OCI-LY3 (cell line): ENCODE data around the gene PLA2G6.

Experiments
- H2AFZ ChIP-seq: fragments of 200-600, 300-600 bp; shearing (Covaris generic); 2 replicates; pipeline ENCODE4 v1.6.0; 2014; ENCODE audit warnings: antibody characterized with exemption, low read depth, low read length
- H3K27ac ChIP-seq: fragments of 200-600, 300-600 bp; sonication (generic); 2 replicates; pipeline ENCODE4 v1.5.1; 2014; ENCODE audit warnings: mild to moderate bottlenecking, low read length, moderate library complexity, mixed read lengths
- H3K27me3 ChIP-seq: fragments of 200-600, 300-600 bp; sonication (generic); 2 replicates; pipeline ENCODE4 v1.6.1; 2014; ENCODE audit warnings: low read depth, low read length, mixed read lengths
- H3K36me3 ChIP-seq: fragments of 200-600, 300-600 bp; sonication (generic); replicated peaks from 2 replicates; pipeline ENCODE3; 2014; ENCODE audit warnings: low read depth, low read length, mixed read lengths
- H3K4me1 ChIP-seq: fragments of 300-600, 200-600 bp; sonication (generic); 2 replicates; pipeline ENCODE4 v1.6.1; 2014; ENCODE audit warnings: low read length, mixed read lengths
- H3K4me2 ChIP-seq: fragments of 200-600, 300-600 bp; sonication (generic); 2 replicates; pipeline ENCODE4 v1.6.1; 2014; ENCODE audit warnings: low read length, mixed read lengths
- H3K4me3 ChIP-seq: fragments of 300-600, 200-600 bp; sonication (generic); 2 replicates; pipeline ENCODE4 v1.5.1; 2014; ENCODE audit warnings: antibody characterized with exemption, mild to moderate bottlenecking, low read length, moderate library complexity
- H3K79me2 ChIP-seq: fragments of 300-600, 200-600 bp; shearing (Covaris generic); 2 replicates; pipeline ENCODE4 v1.6.1; 2014; ENCODE audit warnings: mild to moderate bottlenecking, low read length, mixed read lengths
- H3K9ac ChIP-seq: fragments of 300-600, 200-600 bp; shearing (Covaris generic); 2 replicates; pipeline ENCODE4 v1.6.0; 2014; ENCODE audit warnings: mild to moderate bottlenecking, low read length, moderate library complexity
- H3K9me3 ChIP-seq: fragments of 200-600, 300-600 bp; shearing (Covaris generic); 2 replicates; pipeline ENCODE4 v1.6.1; 2014; ENCODE audit warnings: low read length, mixed read lengths; ENCODE audit not compliant: insufficient read depth
- H4K20me1 ChIP-seq: fragments of 200-600, 300-600 bp; sonication (generic); 2 replicates; pipeline ENCODE4 v1.6.1; 2016; ENCODE audit warnings: low read length, mixed read lengths; ENCODE audit not compliant: insufficient read depth
- EZH2phosphoT487 ChIP-seq: fragments of 200-600 bp; shearing (Covaris generic); IDR thresholded peaks from 2 replicates; pipeline ENCODE4 v1.6.1; 2018; ENCODE audit warnings: antibody characterized with exemption, mixed run types, low read depth
- TF ChIP-seq, protein P1 (sequence below): fragments of 200-600, 300-600 bp; sonication (generic); IDR thresholded peaks from 2 replicates; pipeline ENCODE4 v1.5.1; 2014; ENCODE audit warnings: antibody characterized with exemption, low read length, low read depth

The PLA2G6 gene

DNA sequence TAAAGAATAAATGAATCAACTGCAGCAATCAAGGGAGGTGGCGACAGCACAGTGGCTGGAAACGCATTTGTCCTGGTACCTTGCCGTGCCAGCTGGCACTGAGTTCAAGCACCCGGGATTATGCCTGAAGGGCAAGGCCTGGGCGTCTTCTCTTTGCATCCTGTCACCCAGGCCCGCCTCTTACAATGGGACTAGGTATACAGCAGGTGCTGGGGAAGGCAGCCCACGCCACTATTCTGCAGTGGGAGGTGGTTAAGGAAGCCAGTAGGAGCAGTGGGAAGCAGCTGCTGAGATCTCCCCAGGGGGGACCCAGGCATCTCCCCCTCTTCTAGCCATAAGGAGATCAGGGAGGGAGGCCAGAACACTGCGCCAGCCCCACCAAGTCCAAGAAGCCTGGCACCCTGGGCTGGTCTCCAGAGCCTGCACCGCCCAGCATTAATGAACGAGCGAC, 55.9 kb downstream of the PLA2G6 start:
- Histone ChIP-seq H3K27me3 (no peaks in the 10 kb centered on the region), H3K4me3 (no peak overlapping the region), H3K4me1 (no peaks in the 10 kb centered on the region), H3K9me3 (no peaks in the 10 kb centered on the region), H4K20me1 (no peaks in the 10 kb centered on the region), H3K27ac (no peak overlapping the region), H3K79me2 (no peaks in the 10 kb centered on the region), H3K9ac (no peak overlapping the region), H3K4me2 (no peak overlapping the region), H2AFZ (no peak overlapping the region), H3K36me3 (no peaks in the 10 kb centered on the region)
- no peak for TF ChIP-seq EZH2phosphoT487
- TF ChIP-seq, protein P1, sequence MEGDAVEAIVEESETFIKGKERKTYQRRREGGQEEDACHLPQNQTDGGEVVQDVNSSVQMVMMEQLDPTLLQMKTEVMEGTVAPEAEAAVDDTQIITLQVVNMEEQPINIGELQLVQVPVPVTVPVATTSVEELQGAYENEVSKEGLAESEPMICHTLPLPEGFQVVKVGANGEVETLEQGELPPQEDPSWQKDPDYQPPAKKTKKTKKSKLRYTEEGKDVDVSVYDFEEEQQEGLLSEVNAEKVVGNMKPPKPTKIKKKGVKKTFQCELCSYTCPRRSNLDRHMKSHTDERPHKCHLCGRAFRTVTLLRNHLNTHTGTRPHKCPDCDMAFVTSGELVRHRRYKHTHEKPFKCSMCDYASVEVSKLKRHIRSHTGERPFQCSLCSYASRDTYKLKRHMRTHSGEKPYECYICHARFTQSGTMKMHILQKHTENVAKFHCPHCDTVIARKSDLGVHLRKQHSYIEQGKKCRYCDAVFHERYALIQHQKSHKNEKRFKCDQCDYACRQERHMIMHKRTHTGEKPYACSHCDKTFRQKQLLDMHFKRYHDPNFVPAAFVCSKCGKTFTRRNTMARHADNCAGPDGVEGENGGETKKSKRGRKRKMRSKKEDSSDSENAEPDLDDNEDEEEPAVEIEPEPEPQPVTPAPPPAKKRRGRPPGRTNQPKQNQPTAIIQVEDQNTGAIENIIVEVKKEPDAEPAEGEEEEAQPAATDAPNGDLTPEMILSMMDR = no peak

DNA sequence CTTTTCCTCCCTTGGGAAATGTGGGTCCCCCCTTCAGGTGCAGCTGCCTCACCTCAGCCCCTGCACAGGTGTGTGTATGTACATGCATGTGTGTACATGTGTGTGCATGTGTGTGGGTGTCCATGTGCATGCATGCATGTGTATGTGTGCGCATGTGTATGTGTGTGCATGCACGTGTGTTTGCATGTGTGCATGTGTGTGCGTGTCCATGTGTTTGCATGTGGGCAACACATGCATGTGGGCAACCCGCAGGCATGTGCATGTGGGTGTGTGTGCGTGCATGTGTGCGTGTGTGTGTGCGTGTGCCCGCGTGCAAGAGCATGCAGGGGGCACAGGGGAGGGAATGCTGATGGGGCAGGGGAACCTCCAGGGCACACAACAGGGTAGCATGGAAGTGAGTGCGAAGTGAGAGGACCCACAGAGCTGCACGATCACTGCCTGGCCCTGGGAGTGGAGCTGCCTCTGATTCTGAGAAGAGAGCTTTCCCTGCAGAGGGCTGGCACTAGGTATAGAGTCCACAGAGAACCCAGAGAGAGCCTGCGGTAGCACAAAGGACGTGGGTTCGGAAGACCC, 56.5 kb downstream of the PLA2G6 start:
- Histone ChIP-seq H3K4me2 (no peak overlapping the region), H3K36me3 (no peaks in the 10 kb centered on the region), H4K20me1 (no peaks in the 10 kb centered on the region), H3K27ac (no peak overlapping the region), H3K9ac (no peak overlapping the region), H3K9me3 (no peaks in the 10 kb centered on the region), H3K27me3 (no peaks in the 10 kb centered on the region), H2AFZ (no peak overlapping the region), H3K79me2 (no peaks in the 10 kb centered on the region), H3K4me1 (no peaks in the 10 kb centered on the region), H3K4me3 (no peak overlapping the region)
- TF ChIP-seq EZH2phosphoT487 = no peak
- TF ChIP-seq, protein P1 = no peak

DNA sequence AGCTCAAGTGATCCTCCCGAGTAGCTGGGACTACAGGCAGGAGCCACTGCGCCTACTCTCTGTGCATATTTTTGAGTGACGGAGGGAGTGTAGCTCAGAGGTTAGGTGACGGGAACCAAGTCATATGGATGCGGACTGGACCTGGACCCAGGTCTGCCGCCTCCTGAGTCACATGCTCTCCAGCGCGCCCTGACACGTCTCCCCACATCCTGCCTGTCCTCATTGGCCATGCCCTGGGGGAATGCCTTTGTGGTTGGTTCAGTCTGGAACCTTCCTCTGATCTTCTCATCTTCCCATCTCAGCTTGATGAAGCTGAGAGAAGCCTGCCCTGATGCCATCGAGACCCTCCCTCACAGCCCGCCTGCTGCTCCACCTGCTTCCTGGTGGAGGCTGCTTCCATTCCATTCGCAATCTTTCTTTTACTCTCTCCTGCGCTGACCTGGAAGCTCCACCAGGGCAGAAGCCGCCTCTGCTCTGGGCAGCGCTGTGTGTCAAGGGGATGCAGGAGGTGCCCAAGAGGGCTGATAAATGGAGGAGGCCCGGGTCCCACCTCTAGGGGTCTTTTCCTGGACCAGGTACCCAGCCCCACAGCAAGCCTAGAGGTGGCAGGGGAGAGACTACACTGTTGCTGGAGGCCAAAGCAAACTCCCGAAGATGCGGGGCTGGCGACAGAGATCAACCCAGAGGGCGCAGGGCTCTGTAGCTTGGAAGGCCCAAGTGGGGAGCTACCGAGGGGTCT, 57.2 kb downstream of the PLA2G6 start:
- TF ChIP-seq EZH2phosphoT487 = no peak
- TF ChIP-seq, protein P1 = no peak
- H3K4me2 ChIP-seq = no peak overlapping the region
- H3K27ac ChIP-seq = no peak overlapping the region

DNA sequence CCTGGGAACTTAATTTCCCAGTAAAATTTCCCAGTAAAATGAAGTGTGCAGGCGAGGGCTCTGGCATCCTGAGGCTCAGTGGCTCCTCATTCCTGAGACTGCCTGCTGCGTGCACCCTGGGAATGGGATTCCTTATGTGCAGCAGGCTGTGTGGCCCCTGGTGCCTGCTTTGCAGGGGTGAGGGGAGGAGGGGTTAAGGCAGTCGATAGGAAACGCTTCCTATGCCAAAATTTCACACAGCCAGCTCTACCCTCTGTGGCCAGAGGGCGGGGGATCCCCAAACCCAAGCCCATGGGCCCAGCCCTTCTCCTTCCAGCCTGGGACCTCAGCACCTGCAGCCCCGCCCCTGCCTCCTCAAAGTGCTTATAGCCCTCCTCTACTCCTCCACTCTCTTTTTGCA, 59.0 kb downstream of the PLA2G6 start:
- Histone ChIP-seq H3K4me2 (no peak overlapping the region), H3K79me2 (no peaks in the 10 kb centered on the region), H2AFZ (no peak overlapping the region), H3K4me1 (no peaks in the 10 kb centered on the region), H4K20me1 (no peaks in the 10 kb centered on the region), H3K9me3 (no peaks in the 10 kb centered on the region), H3K9ac (no peak overlapping the region), H3K4me3 (no peak overlapping the region), H3K36me3 (no peaks in the 10 kb centered on the region), H3K27ac (no peak overlapping the region), H3K27me3 (no peaks in the 10 kb centered on the region)
- TF ChIP-seq EZH2phosphoT487 = no peak
- TF ChIP-seq, protein P1 = no peak

More for the DNA sequence above, 57.2 kb downstream of the PLA2G6 start:
- Histone ChIP-seq H3K4me1 (no peaks in the 10 kb centered on the region), H3K79me2 (no peaks in the 10 kb centered on the region), H2AFZ (no peak overlapping the region), H4K20me1 (no peaks in the 10 kb centered on the region), H3K9me3 (no peaks in the 10 kb centered on the region), H3K27me3 (no peaks in the 10 kb centered on the region), H3K9ac (no peak overlapping the region), H3K36me3 (no peaks in the 10 kb centered on the region), H3K4me3 (no peak overlapping the region)
